Endothelial cell (in vitro differentiated cells): ENCODE data around the gene CRYGN. TPM values are rescaled to one million over a fixed set of nuclear protein-coding genes. Genes with fewer than 3 reads are reported as not detected.
A peak's percentile ranks its signal among the peaks of the same experiment; 100 is the strongest.

Source experiments
- DNase-seq: peaks from one replicate; pipeline ENCODE4 v3.0.0; 2021; ENCODE audit warnings: low spot score
- H3K27ac Mint-ChIP-seq: one replicate; pipeline ENCODE4 v1.8.0; 2021; ENCODE audit warnings: mixed read lengths, inconsistent platforms; ENCODE audit not compliant: unreplicated experiment
- H3K27me3 Mint-ChIP-seq: one replicate; pipeline ENCODE4 v1.8.0; 2021; ENCODE audit warnings: mild to moderate bottlenecking, moderate library complexity, mixed read lengths, inconsistent platforms; ENCODE audit not compliant: unreplicated experiment
- H3K36me3 Mint-ChIP-seq: one replicate; pipeline ENCODE4 v1.8.0; 2021; ENCODE audit warnings: mild to moderate bottlenecking, low read depth, mixed read lengths, inconsistent platforms; ENCODE audit not compliant: unreplicated experiment
- H3K4me1 Mint-ChIP-seq: one replicate; pipeline ENCODE4 v1.8.0; 2021; ENCODE audit warnings: mild to moderate bottlenecking, mixed read lengths, inconsistent platforms; ENCODE audit not compliant: unreplicated experiment
- H3K4me3 Mint-ChIP-seq: one replicate; pipeline ENCODE4 v1.8.0; 2021; ENCODE audit warnings: mild to moderate bottlenecking, mixed read lengths, inconsistent platforms; ENCODE audit not compliant: unreplicated experiment
- H3K9me3 Mint-ChIP-seq: one replicate; pipeline ENCODE4 v1.8.0; 2021; ENCODE audit warnings: mixed read lengths, inconsistent platforms; ENCODE audit not compliant: unreplicated experiment
- CTCF ChIP-seq: fragments of 200-600 bp; sonication (generic); IDR thresholded peaks from one replicate; pipeline ENCODE4 v1.5.0; 2021; ENCODE audit warnings: antibody characterized with exemption; ENCODE audit not compliant: unreplicated experiment
- total RNA-seq: library from RNA; stranded (reverse); fragmentation: NEBNext Ultra II Directional; extraction: Animal tissue kit (Norgen Biotek cat#: 25700); gene quantifications from one replicate; pipeline ENCODE4 v1.2.1, GENCODE V29; 2021; ENCODE audit not compliant: unreplicated experiment

The CRYGN gene
- total RNA-seq, 1 donor from 2014 or later, result not detected

- H3K4me1 Mint-ChIP-seq, result peaks cover 9% of the 10 kb centered on the region
- no peak for DNase-seq
- no peaks in the 10 kb centered on the region for H3K9me3 Mint-ChIP-seq
- H3K4me3 Mint-ChIP-seq, result peak overlapping the region; percentile 57
- TF ChIP-seq CTCF, result no peak
- peaks cover 35% of the 10 kb centered on the region for H3K36me3 Mint-ChIP-seq
- peaks cover 18% of the 10 kb centered on the region for H3K27me3 Mint-ChIP-seq
- H3K27ac Mint-ChIP-seq, result no peak overlapping the region
Measured at GRCh38 chr7:151386301-151387160, 53.4 kb downstream of the CRYGN start.

GRCh38 chr7:151385626-151386300 lies 54.2 kb downstream of the CRYGN start:
- Mint-ChIP-seq H3K4me3 (no peak overlapping the region), H3K36me3 (peaks cover 33% of the 10 kb centered on the region), H3K27ac (no peak overlapping the region), H3K4me1 (peaks cover 9% of the 10 kb centered on the region), H3K9me3 (no peaks in the 10 kb centered on the region), H3K27me3 (peaks cover 18% of the 10 kb centered on the region)
- no peak for DNase-seq
- TF ChIP-seq CTCF, result no peak

- H3K9me3 Mint-ChIP-seq, result no peaks in the 10 kb centered on the region
- no peak for DNase-seq
- peak overlapping the region; percentile 5 for H3K27ac Mint-ChIP-seq
- peaks cover 18% of the 10 kb centered on the region for H3K27me3 Mint-ChIP-seq
- H3K4me3 Mint-ChIP-seq, result no peak overlapping the region
- no peak for TF ChIP-seq CTCF
- peaks cover 26% of the 10 kb centered on the region for H3K36me3 Mint-ChIP-seq
- H3K4me1 Mint-ChIP-seq, result peaks cover 9% of the 10 kb centered on the region
Measured at GRCh38 chr7:151384776-151385625, 54.9 kb downstream of the CRYGN start.

- Mint-ChIP-seq H3K27me3 (peaks cover 18% of the 10 kb centered on the region), H3K9me3 (no peaks in the 10 kb centered on the region), H3K36me3 (peaks cover 24% of the 10 kb centered on the region), H3K4me3 (no peak overlapping the region), H3K4me1 (peaks cover 9% of the 10 kb centered on the region), H3K27ac (no peak overlapping the region)
- no peak for TF ChIP-seq CTCF
- DNase-seq, result no peak
Measured at GRCh38 chr7:151384352-151384697, 55.6 kb downstream of the CRYGN start.
